Neuronal stem cell (in vitro differentiated cells): ENCODE measurements around the gene SNF8. TPM values are rescaled to one million over a fixed set of nuclear protein-coding genes. Genes with fewer than 3 reads are reported as not detected.

Source experiments
- DNase-seq: peaks from one replicate; pipeline ENCODE4 v3.0.0-alpha.2; 2013; ENCODE audit warnings: low spot score
- H2AFZ ChIP-seq: one replicate; pipeline ENCODE4 v1.6.1; 2013; ENCODE audit warnings: mild to moderate bottlenecking, low read length, inconsistent platforms
- H2AK5ac ChIP-seq: 2 replicates; pipeline ENCODE4 v1.6.1; 2013; ENCODE audit warnings: low read depth, mild to moderate bottlenecking, inconsistent platforms, low read length, moderate library complexity, mixed read lengths
- H2BK120ac ChIP-seq: 2 replicates; pipeline ENCODE4 v1.6.1; 2013; ENCODE audit warnings: low read depth, mild to moderate bottlenecking, inconsistent platforms, low read length, moderate library complexity, mixed read lengths
- H2BK12ac ChIP-seq: one replicate; pipeline ENCODE4 v1.6.1; 2013; ENCODE audit warnings: low read length, inconsistent platforms
- H2BK15ac ChIP-seq: 2 replicates; pipeline ENCODE4 v1.6.1; 2013; ENCODE audit warnings: mild to moderate bottlenecking, low read length, inconsistent platforms, mixed read lengths
- H2BK5ac ChIP-seq: one replicate; pipeline ENCODE4 v1.6.1; 2013; ENCODE audit warnings: inconsistent platforms, mild to moderate bottlenecking, low read length, moderate library complexity
- H3K14ac ChIP-seq: one replicate; pipeline ENCODE4 v1.6.1; 2013; ENCODE audit warnings: low read length, inconsistent platforms
- H3K18ac ChIP-seq: 2 replicates; pipeline ENCODE4 v1.6.1; 2013; ENCODE audit warnings: low read length, inconsistent platforms
- H3K23ac ChIP-seq: 2 replicates; pipeline ENCODE4 v1.6.1; 2013; ENCODE audit warnings: low read depth, mild to moderate bottlenecking, mixed read lengths, low read length, inconsistent platforms; ENCODE audit not compliant: poor library complexity
- H3K27ac ChIP-seq: replicated peaks from 3 replicates; pipeline ENCODE4 v1.5.1; 2013; ENCODE audit warnings: low read length, inconsistent platforms
- H3K27me3 ChIP-seq, 3 experiments: 2 replicates each; pipeline ENCODE4 v1.6.1; 2013; ENCODE audit warnings: low read length in 3 of 3, mild to moderate bottlenecking in 2 of 3, inconsistent platforms in 1 of 3, low read depth in 1 of 3, mixed read lengths in 1 of 3, moderate library complexity in 1 of 3; ENCODE audit not compliant: control insufficient read depth in 3 of 3, insufficient read depth in 3 of 3
- H3K36me3 ChIP-seq, 2 donors: replicated peaks in 1 of 2; 2 replicates each; pipeline ENCODE4 v1.6.1; 2013; ENCODE audit warnings: low read length in 2 of 2; ENCODE audit not compliant: control insufficient read depth in 2 of 2, insufficient read depth in 2 of 2
- H3K4ac ChIP-seq: 2 replicates; pipeline ENCODE4 v1.6.1; 2013; ENCODE audit warnings: inconsistent platforms, mild to moderate bottlenecking, low read length, moderate library complexity
- H3K4me1 ChIP-seq, 2 donors: 1 replicate in 1 of 2; 2 replicates in 1 of 2; pipeline ENCODE4 v1.6.1; 2013; ENCODE audit warnings: low read length in 2 of 2, low read depth in 1 of 2; ENCODE audit not compliant: control insufficient read depth in 2 of 2, insufficient read depth in 1 of 2
- H3K4me2 ChIP-seq: one replicate; pipeline ENCODE4 v1.6.1; 2013; ENCODE audit warnings: mild to moderate bottlenecking, low read length, inconsistent platforms; ENCODE audit not compliant: insufficient read depth, poor library complexity, severe bottlenecking
- H3K4me3 ChIP-seq, 2 donors: 2 replicates each; pipeline ENCODE4 v1.5.1; 2013; ENCODE audit warnings: low read length in 2 of 2, mild to moderate bottlenecking in 2 of 2, inconsistent platforms in 1 of 2, moderate library complexity in 1 of 2
- H3K79me1 ChIP-seq: one replicate; pipeline ENCODE4 v1.6.1; 2013; ENCODE audit warnings: low read depth, mild to moderate bottlenecking, inconsistent platforms, low read length, moderate library complexity
- H3K9ac ChIP-seq: one replicate; pipeline ENCODE4 v1.6.1; 2013; ENCODE audit warnings: mild to moderate bottlenecking, low read depth, low read length, inconsistent platforms; ENCODE audit not compliant: poor library complexity
- H3K9me3 ChIP-seq, 2 donors: replicated peaks in 1 of 2; 2 replicates each; pipeline versions ENCODE3 to v1.6.1; 2013; ENCODE audit warnings: low read length in 2 of 2, mild to moderate bottlenecking in 2 of 2, inconsistent platforms in 1 of 2, low read depth in 1 of 2, mixed read lengths in 1 of 2, moderate library complexity in 1 of 2; ENCODE audit not compliant: control insufficient read depth in 2 of 2, insufficient read depth in 1 of 2
- H4K8ac ChIP-seq: one replicate; pipeline ENCODE4 v1.6.1; 2013; ENCODE audit warnings: low read depth, mild to moderate bottlenecking, inconsistent platforms, low read length, moderate library complexity
- H4K91ac ChIP-seq: one replicate; pipeline ENCODE4 v1.6.1; 2013; ENCODE audit warnings: low read length, low read depth, mild to moderate bottlenecking, inconsistent platforms; ENCODE audit not compliant: poor library complexity
- WGBS, 2 donors: extraction: QIAGEN DNeasy Blood & Tissue Kit; methylation state at CpG; one replicate each; pipeline ENCODE4 v1.1.7; 2013; ENCODE audit warnings: missing lambda C conversion rate in 2 of 2, mixed read lengths in 1 of 2; ENCODE audit not compliant: insufficient read length in 2 of 2, insufficient replicate concordance in 1 of 2; ENCODE audit errors: extremely low coverage in 2 of 2; 5-methylcytosine and 5-hydroxymethylcytosine counted together
- polyA plus RNA-seq, 2 experiments: library from polyadenylated mRNA; stranded (reverse); fragments of 200-250 nt; gene quantifications; one replicate each; pipeline ENCODE4 v1.2.3, GENCODE V29; 2013

The SNF8 gene, protein sequence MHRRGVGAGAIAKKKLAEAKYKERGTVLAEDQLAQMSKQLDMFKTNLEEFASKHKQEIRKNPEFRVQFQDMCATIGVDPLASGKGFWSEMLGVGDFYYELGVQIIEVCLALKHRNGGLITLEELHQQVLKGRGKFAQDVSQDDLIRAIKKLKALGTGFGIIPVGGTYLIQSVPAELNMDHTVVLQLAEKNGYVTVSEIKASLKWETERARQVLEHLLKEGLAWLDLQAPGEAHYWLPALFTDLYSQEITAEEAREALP
- polyA plus RNA-seq (2013, experiment 1 of 2): 74.0 TPM
- polyA plus RNA-seq (2013, experiment 2 of 2): 71.0 TPM

DNA sequence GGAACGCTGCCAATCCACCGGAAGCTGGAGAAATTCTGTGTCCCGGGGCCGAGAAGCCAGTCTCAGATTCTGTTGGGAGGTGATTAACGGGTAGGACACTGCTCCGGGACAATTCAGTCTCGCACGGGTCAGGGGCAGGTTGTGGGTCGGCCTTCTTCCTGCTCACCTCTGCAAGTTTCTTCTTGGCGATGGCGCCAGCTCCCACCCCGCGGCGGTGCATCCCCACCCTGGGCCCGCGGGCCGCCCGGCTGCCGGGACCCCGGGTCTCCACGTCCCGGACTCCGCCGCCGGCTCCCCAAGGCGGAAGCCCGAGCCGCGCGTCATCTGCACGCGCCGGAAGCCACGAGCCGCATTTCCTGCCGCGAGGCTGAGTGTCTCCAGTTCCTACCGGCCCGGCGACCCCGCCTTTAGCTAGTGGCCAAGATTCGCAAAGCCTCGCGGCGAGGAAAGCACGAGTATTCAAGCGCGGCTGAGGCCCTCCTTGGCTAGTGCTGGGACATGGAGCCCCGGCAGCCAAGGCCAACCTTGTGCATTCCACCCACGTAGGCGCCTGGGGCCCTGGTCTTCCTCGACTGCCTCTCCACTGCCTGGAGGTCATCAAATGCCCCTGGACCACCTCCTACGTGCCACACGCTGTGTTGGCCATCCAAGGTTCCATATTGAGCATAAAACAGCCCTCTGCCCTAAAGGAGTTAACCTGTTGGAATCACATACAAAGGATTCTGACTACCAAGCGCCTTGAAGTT lies at the start of gene SNF8:
TSS of gene SNF8 (minus strand) at position 328 of the 746 bp plus-strand sequence. CDS start at position 220, 108 bp downstream.
- peak within 1 kb of the TSS; percentile 15 for H2AK5ac ChIP-seq
- peak within 1 kb of the TSS; percentile 99 for H4K8ac ChIP-seq
- H3K4me3 ChIP-seq: peak within 1 kb of the TSS; percentile 92 to 97
- peak within 1 kb of the TSS; percentile 96 for H3K9ac ChIP-seq
- no peak within 1 kb of the TSS for H2BK12ac ChIP-seq
- peak; percentile 90 for DNase-seq
- peak within 1 kb of the TSS; percentile 99 for H3K23ac ChIP-seq
- peak within 1 kb of the TSS; percentile 89 for H2BK5ac ChIP-seq
- H3K27ac ChIP-seq: peak within 1 kb of the TSS; percentile 88
- H3K4ac ChIP-seq: peak within 1 kb of the TSS; percentile 8
- no peak within 1 kb of the TSS for H2BK15ac ChIP-seq
- H3K18ac ChIP-seq: peak within 1 kb of the TSS; percentile 94
- H3K27me3 ChIP-seq: no peaks in the 10 kb centered on the region
- H3K79me1 ChIP-seq: peaks cover 2% of the 10 kb centered on the region
- H3K4me1 ChIP-seq: peaks cover 2 to 4% of the 10 kb centered on the region in 2 donors
- no peak within 1 kb of the TSS for H2BK120ac ChIP-seq
- no peaks in the 10 kb centered on the region for H3K9me3 ChIP-seq
- peak within 1 kb of the TSS; percentile 88 for H3K4me2 ChIP-seq
- H4K91ac ChIP-seq: no peak within 1 kb of the TSS
- H3K36me3 ChIP-seq: peaks cover 5 to 33% of the 10 kb centered on the region in 2 donors
- peak within 1 kb of the TSS; percentile 89 for H2AFZ ChIP-seq
- no CpG with 5 or more reads among the region's 55 CpGs for WGBS, 2 donors
- peak within 1 kb of the TSS; percentile 12 for H3K14ac ChIP-seq

DNA sequence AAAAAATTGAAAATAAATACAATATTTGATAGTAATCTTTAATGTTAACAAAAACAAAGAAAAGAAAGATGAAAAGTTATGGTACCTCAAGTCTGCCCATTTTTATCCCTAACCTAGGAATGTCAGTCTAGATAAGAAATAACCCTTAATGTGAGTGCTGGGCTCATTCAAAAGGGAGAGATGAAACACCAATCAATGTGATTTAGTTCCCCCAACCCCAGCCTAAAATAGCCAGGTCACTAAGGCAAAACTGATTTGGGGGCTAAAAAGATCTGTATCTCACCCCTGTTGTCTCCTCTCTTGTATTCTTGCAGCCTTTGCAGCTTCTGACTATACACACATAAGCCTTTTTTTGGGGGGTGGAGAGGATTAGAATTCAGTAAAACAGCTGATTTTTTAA lies 49.3 kb upstream of the SNF8 start:
- H2AK5ac ChIP-seq: no peak overlapping the region
- peak overlapping the region; percentile 80 for H3K27ac ChIP-seq
- H3K4me2 ChIP-seq: no peak overlapping the region

DNA sequence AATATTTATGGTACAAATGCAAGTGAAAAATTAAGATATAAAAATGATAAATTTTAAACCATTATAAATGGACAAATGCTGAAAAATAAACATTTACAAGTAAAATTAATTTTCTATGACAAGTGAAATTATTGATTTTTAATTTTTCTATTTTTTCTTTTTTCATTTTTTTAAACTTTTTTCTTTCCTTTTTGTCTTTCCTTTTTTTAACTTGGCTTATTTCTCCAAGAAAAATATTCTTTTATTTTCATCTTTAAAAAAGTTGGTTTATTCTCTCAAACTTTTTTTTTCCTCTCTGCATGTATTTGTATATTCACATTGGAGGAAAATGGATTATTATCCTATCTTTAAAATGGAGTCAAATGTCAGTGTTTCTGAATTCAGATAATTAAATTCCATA lies 48.7 kb upstream of the SNF8 start:
- no peak overlapping the region for H4K8ac ChIP-seq
- H2BK15ac ChIP-seq: no peak overlapping the region
- H3K36me3 ChIP-seq: no peaks in the 10 kb centered on the region
- H3K27ac ChIP-seq: no peak overlapping the region
- no peak overlapping the region for H3K4me3 ChIP-seq
- no peaks in the 10 kb centered on the region for H3K79me1 ChIP-seq
- no peak overlapping the region for H3K4me2 ChIP-seq
- no peaks in the 10 kb centered on the region for H3K9me3 ChIP-seq
- H3K14ac ChIP-seq: no peak overlapping the region
- no peak overlapping the region for H4K91ac ChIP-seq
- no peak overlapping the region for H2BK120ac ChIP-seq
- no peak overlapping the region for H3K9ac ChIP-seq
- H2AK5ac ChIP-seq: no peak overlapping the region
- H3K27me3 ChIP-seq: no peaks in the 10 kb centered on the region
- H3K4me1 ChIP-seq: peaks cover 2 to 28% of the 10 kb centered on the region in 2 donors
- no peak overlapping the region for H2BK5ac ChIP-seq
- no peak overlapping the region for H3K4ac ChIP-seq
- H2BK12ac ChIP-seq: no peak overlapping the region
- no peak overlapping the region for H3K23ac ChIP-seq
- no peak for DNase-seq
- no peak overlapping the region for H3K18ac ChIP-seq
- H2AFZ ChIP-seq: no peak overlapping the region

More for the DNA sequence above, 49.3 kb upstream of the SNF8 start:
- Histone ChIP-seq H3K4me1 (peaks cover 2 to 28% of the 10 kb centered on the region in 2 donors), H3K79me1 (no peaks in the 10 kb centered on the region), H2BK5ac (no peak overlapping the region), H2BK12ac (no peak overlapping the region), H2BK120ac (no peak overlapping the region), H2AFZ (no peak overlapping the region), H2BK15ac (no peak overlapping the region), H4K8ac (no peak overlapping the region), H3K27me3 (no peaks in the 10 kb centered on the region), H3K4me3 (peak overlapping the region in 1 of 2 donors; percentile 17), H3K9me3 (no peaks in the 10 kb centered on the region), H3K23ac (no peak overlapping the region), H3K14ac (no peak overlapping the region), H3K18ac (no peak overlapping the region), H4K91ac (no peak overlapping the region), H3K36me3 (peaks cover 0 to 5% of the 10 kb centered on the region in 2 donors), H3K9ac (no peak overlapping the region), H3K4ac (no peak overlapping the region)
- DNase-seq: no peak

DNA sequence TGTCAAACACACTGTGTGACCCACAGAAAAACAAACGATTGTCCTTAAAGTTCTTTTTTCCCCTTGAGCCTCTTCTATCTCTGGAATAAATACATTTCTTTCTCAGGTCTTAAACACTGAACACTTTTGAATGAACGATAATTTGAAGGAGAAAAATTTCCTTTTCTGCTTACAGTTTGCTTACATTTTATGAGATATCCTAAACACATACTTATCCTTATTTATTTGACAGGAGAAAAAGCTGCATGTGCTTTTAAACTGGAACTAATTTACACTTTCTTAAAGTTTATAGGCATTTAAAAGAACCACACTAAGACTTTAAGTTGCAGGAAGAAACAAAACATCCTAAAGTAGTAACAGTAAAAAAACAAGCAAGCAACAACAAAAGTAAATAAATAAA lies 47.8 kb upstream of the SNF8 start:
- H2AK5ac ChIP-seq: no peak overlapping the region
- H2BK15ac ChIP-seq: no peak overlapping the region
- H2AFZ ChIP-seq: no peak overlapping the region
- no peak overlapping the region for H2BK12ac ChIP-seq
- H3K36me3 ChIP-seq: no peaks in the 10 kb centered on the region
- no peak overlapping the region for H3K4ac ChIP-seq
- no CpG with 5 or more reads among the region's 2 CpGs for WGBS, 2 donors
- H4K8ac ChIP-seq: no peak overlapping the region
- no peak for DNase-seq
- no peak overlapping the region for H3K4me2 ChIP-seq
- no peak overlapping the region for H3K4me3 ChIP-seq
- no peaks in the 10 kb centered on the region for H3K9me3 ChIP-seq
- H3K9ac ChIP-seq: no peak overlapping the region
- no peak overlapping the region for H3K27ac ChIP-seq
- no peak overlapping the region for H3K18ac ChIP-seq
- H2BK120ac ChIP-seq: no peak overlapping the region
- H3K4me1 ChIP-seq: peaks cover 2 to 28% of the 10 kb centered on the region in 2 donors
- no peaks in the 10 kb centered on the region for H3K27me3 ChIP-seq
- no peak overlapping the region for H4K91ac ChIP-seq
- no peak overlapping the region for H2BK5ac ChIP-seq
- H3K79me1 ChIP-seq: no peaks in the 10 kb centered on the region
- H3K14ac ChIP-seq: no peak overlapping the region
- H3K23ac ChIP-seq: no peak overlapping the region
